ENCODE results near the gene ZCCHC7.
A peak's percentile ranks its signal among the peaks of the same experiment; 100 is the strongest.
"Not testable (repeated sequence)": the region's sequence is repeated elsewhere in the genome, so short reads cannot be mapped to it uniquely, and the experiment has no call there.

Gene ZCCHC7

DNA sequence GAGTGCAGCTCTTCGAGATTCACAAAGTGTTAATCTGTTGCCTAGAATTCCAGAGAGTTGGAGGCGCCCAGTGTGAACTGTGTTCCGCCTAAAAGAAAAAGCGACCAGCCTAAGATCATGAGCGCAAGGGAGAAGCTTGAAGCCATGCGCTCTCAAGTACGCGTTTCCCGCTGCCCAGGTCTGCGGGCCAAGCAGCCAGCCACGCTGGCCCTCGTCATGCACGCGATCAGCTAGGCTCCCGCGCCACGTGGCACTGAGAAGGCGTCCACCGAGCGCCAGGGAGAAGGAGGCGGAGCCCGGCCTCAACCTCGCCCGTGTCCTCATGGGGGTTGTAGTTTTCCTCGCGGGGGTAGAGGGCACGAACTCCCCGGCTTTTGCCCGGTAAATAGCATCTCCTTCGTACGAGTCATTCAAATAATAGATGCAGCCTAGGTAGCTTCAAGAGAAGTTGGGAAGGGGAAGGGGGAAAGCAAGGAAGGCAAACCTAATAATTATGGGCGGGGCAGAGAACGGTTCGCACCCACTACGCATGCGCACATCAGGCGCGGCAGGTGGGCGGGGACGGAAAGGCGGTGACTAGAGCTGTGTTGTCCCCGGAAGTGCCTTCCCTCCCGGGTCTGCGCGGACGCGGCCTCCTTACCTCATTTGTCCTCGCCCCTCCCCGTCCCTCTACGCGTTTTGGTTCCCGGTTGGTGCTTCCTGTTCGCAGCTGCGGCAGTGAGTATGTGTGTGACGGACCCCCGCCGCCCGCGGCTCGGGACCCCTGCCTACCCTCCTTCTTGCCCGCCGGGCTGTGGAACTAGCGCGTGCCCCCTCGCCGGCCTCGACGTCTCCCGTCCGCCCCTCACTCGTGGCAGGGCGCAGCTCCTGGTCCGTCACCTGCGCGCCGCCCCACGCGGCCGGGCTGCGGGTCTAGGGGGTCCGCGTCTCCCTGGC is at the start of gene ZCCHC7:
Gene ZCCHC7, plus strand, starts transcription at position 668 of the 936 bp plus-strand sequence.
- peak; percentile 94 to 96 (median 95) for DNase-seq

DNA sequence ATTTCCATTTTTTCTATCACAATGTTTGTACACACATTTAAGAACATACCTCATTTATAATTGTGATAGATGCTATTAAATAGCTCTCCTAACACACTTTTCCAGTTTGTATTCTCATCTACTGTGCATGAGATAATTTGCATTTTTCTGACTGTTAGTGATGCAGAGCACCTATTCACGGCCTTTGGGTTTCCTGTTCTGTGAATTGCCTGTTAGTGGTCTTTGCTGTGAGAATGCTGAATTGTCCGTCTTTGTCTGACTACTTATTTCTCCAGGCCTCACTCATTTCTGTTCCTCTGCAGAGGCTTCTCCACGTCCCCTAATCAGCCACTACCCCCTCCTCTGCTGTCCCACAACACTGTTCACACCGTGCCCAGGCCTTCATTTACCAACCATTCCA is 45.6 kb upstream of the ZCCHC7 start:
- not testable (repeated sequence) for DNase-seq

DNA sequence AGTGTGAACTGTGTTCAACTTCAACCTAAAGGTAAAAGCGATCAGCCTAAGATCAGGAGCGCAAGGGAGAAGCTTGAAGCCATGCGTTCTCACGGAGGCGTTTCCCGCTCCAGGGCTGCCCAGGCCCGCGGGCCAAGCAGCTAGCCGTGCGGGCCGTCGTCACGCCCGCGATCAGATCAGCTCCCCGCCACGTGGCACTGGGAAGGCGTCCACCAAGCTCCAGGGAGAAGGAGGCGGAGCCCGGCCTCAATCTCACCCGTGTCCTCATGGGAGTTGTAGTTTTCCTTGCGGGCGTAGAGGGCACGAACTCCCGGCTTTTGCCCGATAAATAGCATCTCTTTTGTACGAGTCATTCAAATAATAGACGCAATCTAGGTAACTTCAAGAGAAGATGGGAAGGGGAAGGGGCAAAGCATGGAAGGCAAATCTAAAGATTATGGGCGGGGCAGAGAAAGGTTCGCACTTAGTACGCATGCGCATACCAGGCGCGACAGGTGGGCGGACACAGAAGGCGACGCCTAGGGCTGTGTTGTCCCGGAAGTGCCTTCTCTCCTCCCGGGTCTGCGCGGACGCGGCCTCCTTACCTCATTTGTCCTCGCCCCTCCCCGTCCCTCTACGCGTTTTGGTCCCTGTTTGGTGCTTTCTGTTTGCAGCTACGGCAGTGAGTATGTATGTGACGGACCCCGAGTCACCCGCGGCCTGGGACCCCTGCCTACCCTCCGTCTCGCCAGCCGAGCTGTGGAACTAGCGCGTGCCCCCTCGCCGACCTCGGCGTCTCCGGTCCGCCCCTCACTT is 40.8 kb upstream of the ZCCHC7 start:
- DNase-seq = peak; percentile 74 to 84 (median 81)

DNA sequence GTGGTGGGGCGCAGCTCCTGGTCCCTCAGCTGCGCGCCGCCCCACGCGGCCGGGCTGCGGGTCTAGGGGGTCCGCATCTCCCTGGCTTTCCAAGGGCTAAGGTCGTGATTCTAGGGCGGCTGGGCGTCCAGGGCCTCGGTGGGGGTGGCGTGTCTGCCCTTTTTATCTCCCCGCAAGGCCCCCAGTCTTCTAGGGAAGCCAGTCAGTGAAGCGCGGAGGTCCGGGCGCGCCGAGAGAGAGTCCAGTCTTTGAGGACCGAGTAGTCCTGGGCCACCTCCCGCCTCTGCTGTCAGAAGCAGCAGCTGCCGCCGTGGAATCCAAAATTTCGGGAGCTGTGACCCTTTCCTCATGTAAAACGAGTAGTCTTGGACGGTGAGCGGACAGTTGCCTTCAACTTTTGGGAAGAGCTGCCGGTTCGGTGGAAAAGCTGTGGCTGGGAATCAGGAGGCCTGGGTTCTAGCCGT is 40.2 kb upstream of the ZCCHC7 start:
- not testable (repeated sequence) for DNase-seq

DNA sequence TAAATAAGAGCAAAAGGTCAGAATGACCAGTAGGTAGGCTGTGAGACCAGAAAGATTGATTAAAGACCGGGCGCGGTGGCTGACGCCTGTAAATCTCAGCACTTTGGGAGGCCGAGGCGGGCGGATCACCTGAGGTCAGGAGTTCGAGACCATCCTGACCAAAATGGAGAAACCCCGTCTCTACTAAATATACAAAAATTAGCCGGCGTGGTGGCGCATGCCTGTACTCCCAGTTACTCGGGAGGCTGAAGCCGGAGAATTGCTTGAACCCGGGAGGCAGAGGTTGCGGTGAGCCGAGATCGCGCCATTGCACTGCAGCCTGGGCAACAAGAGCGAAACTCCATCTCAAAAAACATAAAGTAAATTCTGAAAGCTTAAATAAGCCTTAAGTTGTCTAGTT is 38.9 kb upstream of the ZCCHC7 start:
- DNase-seq = not testable (repeated sequence)

DNA sequence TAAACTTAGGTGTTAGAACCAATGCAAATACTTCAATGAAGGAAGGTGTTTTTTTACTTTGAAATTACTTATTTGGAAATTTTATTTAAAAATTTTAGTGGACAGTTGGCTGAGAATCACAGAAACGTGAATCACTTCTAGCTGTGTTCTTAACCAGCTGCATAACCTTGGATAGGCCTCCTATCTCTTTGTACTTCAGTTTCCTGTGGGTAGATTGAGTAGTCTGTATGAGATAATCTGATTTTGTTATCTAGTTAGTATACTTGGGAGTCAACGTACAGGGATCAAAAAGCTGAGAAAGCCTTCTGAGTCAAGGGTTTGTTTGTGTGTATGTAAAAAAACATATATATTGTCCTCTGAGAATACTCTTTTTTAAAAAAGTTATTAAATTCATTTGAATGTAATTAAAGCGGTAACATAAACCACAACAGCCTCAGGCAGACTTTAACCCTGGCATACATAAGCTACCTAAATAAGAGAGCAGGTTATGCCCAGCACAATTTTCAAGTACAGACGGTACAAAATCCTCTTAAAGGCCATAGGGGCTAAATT is 38.1 kb upstream of the ZCCHC7 start:
- DNase-seq = no peak

DNA sequence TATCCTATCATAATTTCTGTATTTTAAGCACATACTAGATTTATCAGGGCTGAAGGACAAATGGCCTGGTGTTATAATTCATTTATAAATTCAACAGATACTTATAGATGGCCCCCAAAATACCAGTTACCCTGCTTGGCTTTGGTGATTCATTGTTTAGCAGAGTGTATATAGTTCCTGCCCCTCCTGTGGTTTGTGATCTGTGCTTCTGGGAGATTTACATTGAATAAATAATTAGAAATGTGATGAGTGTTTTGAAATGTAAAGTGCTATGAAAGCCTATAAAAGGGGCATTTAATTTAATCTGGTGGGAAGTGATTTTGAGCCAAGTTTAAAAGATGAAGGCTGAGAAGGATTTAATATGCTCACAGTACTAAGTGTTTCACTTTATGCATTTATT is 36.7 kb upstream of the ZCCHC7 start:
- no peak for DNase-seq

DNA sequence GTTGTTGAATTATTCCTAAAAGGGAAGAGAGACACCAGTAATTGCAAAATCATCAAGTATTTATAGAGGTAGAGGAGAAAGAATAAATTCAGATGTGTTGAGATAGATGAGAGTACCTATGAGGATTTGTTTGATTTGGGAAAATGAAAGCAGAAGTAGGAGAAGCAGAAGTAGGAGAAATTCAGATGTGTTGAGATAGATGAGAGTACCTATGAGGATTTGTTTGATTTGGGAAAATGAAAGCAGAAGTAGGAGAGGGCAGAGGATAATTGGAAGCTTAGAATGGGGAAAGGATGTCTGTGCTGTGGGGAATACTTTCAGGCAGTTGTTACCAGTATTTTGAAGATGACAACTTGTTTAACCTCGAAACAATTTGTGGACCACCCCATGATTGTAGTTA is 35.1 kb upstream of the ZCCHC7 start:
- no peak for DNase-seq

DNA sequence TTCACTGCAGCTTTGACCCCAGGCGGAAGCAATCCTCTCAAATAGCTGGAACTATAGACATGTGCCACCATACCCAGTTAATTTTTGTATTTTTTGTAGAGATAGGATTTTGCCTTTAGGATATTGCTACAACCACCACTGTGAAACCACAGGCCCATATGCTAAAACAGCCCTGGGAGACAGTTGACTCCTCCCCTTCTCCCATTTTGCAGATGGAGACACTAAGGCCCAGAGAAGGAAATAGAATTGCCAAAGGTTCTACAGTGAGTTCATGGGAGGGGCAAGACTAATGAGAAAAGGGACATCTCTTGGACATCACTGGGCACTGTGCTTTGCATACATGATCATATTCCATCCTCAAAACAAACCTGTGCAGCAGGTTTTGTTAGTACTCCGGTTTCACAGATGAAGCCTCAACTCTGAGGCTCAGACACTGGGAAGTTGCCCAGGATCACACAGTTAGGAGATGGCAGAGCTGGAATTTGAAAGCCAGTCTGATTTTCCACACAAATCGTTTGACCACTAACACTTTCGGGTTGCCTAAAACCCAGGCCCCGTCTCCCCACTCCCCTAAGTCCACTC is 27.6 kb upstream of the ZCCHC7 start:
- DNase-seq = not testable (repeated sequence)

DNA sequence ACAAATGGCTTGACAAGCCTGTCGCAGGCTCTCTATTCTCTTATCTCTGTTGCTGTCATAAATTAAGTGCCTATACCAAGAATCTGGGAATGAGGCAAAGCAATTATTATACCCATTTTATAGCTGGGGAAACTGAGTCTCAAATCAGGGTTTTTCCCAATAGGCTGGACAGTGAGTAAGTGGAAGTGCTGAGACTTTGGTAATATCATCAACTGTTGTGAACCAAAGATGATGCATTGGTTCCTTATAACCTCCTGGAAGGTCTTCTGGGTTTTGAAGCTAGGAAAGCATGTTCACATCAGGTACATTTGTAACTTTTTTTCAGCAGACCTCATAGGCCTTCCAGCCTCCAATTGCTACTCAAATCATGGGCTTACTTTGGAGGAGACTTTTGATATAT is 25.6 kb upstream of the ZCCHC7 start:
- no peak for DNase-seq

DNA sequence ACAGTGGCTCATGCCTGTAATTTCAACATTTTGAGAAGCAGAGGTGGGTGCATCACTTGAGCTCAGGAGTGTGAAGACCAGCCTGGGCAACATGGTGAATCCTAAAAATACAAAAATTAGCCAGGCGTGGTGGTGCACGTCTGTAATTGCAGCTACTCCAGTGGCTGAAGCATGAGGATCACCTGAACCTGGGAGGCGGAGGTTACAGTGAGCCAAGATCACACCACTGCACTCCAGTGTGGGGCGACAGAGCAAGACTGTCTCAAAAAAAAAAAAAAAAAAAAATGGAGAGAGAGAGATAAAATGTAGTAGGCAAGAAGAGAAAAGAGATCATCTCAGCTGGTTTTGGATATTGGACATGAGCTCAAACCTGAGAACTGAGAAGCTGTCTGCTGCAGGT is 23.7 kb upstream of the ZCCHC7 start:
- no peak for DNase-seq

DNA sequence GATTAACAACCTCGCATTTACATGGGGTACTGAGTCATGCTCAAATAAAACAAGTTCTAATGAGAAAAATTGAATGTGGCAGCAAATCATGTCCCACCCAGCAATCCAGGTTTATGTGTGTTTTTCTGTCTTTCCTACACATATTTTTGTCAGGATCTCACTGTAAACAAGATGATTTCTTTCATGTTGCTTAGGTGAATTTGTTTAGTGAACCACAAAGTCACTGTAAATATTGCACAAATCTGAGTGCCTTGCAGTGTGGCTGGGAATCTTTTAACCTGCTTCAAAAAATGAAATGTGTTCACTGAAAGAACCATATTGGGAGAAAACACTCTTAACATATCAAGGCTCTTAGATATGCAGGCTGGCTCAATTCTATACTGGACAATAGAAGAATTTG is 23.1 kb upstream of the ZCCHC7 start:
- DNase-seq = no peak

DNA sequence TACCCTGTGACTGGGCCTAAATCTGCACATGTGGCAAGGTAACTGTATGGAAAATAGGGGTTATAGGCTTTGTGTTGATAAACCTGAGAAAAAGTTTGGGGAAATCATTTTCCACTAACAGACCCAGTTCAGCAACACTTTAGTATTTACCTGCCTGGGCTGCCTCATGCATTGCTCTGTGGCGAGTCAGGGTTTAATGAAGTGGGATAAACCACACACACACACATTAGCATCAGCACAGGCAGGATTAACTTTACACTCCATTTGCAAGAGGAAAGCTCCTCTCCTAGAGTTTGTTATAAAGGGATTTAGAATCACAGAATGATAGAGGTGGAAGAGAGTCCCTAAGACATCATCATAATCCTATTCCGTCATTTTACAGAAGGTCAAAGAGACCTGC is 20.0 kb upstream of the ZCCHC7 start:
- DNase-seq = no peak

DNA sequence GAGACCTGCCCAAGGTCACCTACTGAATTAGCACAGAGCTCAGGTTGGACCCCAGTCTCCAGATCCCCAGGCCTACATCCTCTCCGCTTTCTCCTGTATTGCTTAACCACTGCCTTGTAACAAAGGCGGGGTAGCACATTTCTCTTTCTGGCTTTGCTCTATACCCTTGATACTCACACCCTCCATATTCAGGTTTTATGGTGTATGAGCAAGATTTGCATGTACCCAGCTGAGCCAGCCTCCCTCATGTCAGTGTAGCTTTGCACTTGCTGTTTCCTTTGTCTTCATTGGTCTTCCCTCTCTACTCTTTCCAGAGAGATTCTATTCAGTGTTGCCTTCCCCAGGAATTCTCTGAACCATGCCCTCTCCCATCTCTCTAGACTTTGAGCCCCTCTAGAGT is 19.6 kb upstream of the ZCCHC7 start:
- no peak for DNase-seq

DNA sequence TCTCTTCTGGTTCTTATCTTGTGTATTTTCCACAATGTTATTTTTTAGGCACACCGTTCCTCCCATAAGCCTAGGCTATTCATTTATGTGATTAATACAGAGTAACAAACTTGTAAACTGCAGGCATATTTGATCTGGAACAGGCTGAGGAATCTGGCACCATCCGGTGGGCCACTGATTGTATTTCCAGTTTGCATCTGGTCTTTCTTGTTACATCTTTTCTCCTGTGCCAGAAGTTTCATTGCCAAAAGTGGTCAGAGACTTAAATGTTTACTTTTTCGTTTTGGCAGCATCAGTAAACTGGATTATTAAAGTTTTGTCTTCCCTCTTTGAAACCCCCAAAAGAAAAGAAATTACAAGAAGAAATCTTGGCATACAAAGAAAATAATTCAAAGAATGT is 17.9 kb upstream of the ZCCHC7 start:
- DNase-seq = no peak

DNA sequence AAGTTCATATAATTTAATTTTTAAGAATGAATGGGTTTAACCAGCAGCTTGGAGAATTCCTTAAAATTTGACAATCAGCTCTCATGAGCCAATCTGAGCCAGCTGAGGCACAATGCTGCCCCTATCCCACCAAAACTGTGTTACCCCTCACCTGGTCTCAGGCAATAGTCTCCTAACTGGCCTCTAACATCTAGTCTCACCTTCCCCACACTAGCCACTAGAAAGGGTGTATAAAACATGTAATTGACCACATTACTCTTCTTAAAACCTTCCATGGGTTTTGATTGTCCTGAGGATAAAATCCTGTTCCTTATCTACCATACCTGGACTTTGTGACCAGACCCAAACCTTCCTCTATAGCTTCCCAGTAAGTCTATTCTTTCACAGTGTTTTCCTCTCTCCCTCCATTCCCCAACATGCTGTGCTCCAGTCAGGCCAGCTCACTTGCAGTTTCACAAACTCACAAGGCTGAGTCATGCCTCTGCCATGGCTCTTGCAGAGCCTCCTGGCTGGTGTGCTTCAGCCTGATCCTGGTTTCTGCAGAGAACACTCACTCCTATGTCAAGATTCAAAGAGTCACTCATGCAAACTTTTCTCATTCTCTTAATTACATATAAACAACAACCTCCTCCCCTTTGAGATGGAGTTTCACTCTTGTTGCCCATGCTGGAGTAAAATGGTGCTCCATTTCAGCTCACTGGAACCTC is 16.0 kb upstream of the ZCCHC7 start:
- no peak for DNase-seq

DNA sequence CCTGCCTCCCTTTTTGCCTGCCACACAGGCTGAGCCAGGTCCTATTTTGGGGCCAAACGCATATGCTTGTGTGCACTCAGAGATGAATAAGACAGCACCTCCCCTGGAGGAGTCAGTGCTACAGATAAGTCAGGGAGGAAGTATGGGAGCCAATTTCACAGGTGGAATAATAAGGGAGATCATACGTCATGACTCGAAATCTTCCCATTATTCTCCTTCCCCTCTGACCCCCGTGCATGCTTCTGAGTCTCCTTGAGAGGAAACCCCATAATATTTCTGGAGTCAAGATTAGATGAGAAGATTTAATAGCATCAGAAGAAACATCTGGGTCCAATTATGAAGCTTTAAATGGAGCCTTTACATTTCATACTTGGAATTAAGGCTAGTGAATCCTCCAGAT is 15.1 kb upstream of the ZCCHC7 start:
- DNase-seq = no peak

DNA sequence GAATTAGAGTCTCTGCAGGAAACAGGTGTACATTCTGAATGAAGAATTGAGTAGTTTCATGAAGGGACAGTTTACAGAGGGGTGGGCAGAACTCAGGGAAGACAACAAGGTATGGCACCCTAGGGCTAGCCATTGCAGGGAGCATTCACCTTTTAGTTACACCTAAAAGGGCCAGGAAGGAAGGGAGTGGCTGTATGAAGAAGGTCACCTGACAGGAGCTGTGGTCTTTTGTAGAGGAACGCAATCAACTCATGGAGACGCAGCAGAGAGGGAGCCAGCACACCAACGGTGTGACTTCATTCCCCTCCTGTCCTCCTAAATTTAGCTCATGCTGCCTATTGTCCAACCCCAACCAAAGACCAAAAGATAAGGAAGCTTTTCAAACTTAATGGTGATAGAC is 12.7 kb upstream of the ZCCHC7 start:
- DNase-seq = no peak

DNA sequence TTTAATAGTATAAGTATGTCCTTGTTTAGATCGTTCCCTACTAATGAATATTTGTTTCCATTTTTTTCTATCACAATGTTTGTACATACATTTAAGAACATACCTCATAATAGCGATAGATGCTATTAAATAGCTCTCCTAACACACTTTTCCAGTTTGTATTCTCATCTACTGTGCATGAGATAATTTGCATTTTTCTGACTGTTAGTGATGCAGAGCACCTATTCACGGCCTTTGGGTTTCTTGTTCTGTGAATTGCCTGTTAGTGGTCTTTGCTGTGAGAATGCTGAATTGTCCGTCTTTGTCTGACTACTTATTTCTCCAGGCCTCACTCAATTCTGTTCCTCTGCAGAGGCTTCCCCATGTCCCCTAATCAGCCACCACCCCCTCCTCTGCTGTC is 5.9 kb upstream of the ZCCHC7 start:
- DNase-seq = not testable (repeated sequence)

DNA sequence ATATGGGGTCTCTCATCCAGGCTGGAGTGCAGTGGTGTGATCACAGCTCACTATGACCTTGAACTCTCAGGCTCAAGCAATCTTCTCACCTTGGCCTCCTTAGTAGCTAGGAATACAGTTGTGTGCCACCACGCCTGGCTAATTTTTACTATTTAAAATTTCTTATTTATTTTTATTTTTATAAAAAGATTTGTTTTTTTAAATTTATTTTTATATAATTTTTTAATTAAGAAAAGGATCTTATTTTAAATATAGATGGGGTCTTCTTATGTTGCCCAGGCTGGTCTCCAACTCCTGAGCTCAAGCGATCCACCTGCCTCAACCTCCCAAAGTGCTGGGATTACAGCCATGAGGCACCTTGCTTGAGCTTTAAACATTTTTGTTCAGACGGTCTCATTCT is 2.4 kb upstream of the ZCCHC7 start:
- no peak for DNase-seq

DNA sequence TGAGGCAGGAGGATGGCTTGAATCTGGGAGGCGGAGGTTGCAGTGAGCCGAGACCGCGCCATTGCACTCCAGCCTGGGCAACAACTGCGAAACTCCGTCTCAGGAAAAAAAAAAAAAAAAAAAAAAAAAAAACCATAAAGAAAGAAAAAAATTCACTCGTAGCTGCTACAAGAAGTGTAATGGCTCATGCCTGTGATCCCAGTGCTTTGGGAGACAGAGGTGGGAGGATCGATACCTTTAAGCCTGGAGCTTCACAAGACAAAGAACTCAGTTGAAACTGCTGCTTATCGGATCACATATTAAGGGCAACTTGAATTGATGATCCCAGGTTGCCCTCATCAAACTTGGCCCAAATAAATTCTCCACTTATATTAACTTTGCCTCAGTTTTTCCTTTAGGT is 1.0 kb upstream of the ZCCHC7 start:
- no peak for DNase-seq

DNA sequence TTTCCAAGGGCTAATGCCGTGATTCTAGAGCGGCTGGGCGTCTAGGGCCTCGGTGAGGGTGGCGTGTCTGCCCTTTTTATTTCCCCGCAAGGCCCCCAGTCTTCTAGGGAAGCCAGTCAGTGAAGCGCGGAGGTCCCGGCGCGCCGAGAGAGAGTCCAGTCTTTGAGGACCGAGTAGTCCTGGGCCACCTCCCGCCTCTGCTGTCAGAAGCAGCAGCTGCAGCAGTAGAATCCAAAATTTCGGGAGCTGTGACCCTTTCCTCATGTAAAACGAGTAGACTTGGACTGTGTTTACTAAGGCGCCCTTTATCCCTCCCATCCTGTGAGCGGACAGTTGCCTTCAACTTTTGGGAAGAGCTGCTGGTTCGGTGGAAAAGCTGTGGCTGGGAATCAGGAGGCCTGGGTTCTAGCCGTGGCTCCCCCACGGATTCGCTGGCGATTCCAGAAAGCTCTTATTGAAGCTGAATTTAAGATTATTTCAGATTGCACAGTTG is 515 bp downstream of the ZCCHC7 start:
- peak in 1 of 4 experiments; percentile 41 for DNase-seq

Measured in activated naive CD4-positive, alpha-beta T cell (primary cell).